GM23338 (cell line): ENCODE data around the gene IL12B. TPM values are rescaled to one million over a fixed set of nuclear protein-coding genes. Genes with fewer than 3 reads are reported as not detected.
A peak's percentile ranks its signal among the peaks of the same experiment; 100 is the strongest.

ENCODE experiments used
- ATAC-seq: fragments of 200-7000 bp; cut with Tn5 transposase; 3 replicates; pipeline ENCODE4 v1.9.1; 2020
- DNase-seq: peaks from one replicate; pipeline ENCODE4 v3.0.0-alpha.2; 2015; ENCODE audit warnings: low spot score
- H2AFZ ChIP-seq: fragments of 200-600 bp; sonication (generic); 2 replicates; pipeline ENCODE4 v1.8.0; 2016; ENCODE audit warnings: antibody characterized with exemption, mild to moderate bottlenecking, moderate library complexity
- H3F3A ChIP-seq: fragments of 200-600 bp; sonication (generic); replicated peaks from 2 replicates; pipeline ENCODE4 v1.8.0; 2017; ENCODE audit warnings: antibody characterized with exemption, mixed run types, low read depth
- H3K27ac ChIP-seq: fragments of 200-600 bp; sonication (generic); 2 replicates; pipeline ENCODE4 v1.6.1; 2016; ENCODE audit warnings: low read depth
- H3K27me3 ChIP-seq: fragments of 200-600 bp; sonication (generic); 2 replicates; pipeline ENCODE4 v1.8.0; 2016; ENCODE audit warnings: mild to moderate bottlenecking, mixed run types, moderate library complexity; ENCODE audit not compliant: insufficient read depth
- H3K36me3 ChIP-seq: fragments of 200-600 bp; sonication (generic); 2 replicates; pipeline ENCODE4 v1.8.0; 2016; ENCODE audit warnings: mild to moderate bottlenecking; ENCODE audit not compliant: insufficient read depth
- H3K4me1 ChIP-seq: fragments of 200-600 bp; sonication (generic); 2 replicates; pipeline ENCODE4 v1.8.0; 2016; ENCODE audit warnings: mild to moderate bottlenecking, moderate library complexity; ENCODE audit not compliant: insufficient read depth
- H3K4me2 ChIP-seq: fragments of 200-600 bp; sonication (generic); 2 replicates; pipeline ENCODE4 v1.7.1; 2017; ENCODE audit warnings: mixed run types
- H3K4me3 ChIP-seq: fragments of 200-600 bp; sonication (generic); 2 replicates; pipeline ENCODE4 v1.6.1; 2016; ENCODE audit warnings: mixed run types
- H3K79me2 ChIP-seq: fragments of 200-600 bp; sonication (generic); replicated peaks from 2 replicates; pipeline ENCODE4 v1.8.0; 2017; ENCODE audit warnings: mild to moderate bottlenecking; ENCODE audit not compliant: insufficient read depth
- H3K9me2 ChIP-seq: fragments of 200-600 bp; sonication (generic); 2 replicates; pipeline ENCODE4 v1.8.0; 2017; ENCODE audit not compliant: insufficient read depth
- H4K20me1 ChIP-seq: fragments of 200-600 bp; sonication (generic); replicated peaks from 2 replicates; pipeline ENCODE4 v1.8.0; 2017; ENCODE audit warnings: mild to moderate bottlenecking; ENCODE audit not compliant: insufficient read depth
- H3K27ac Mint-ChIP-seq: 2 replicates; pipeline ENCODE4 v1.8.0; 2020; ENCODE audit warnings: inconsistent platforms, mild to moderate bottlenecking, moderate library complexity, mixed read lengths
- H3K27me3 Mint-ChIP-seq: 3 replicates; pipeline ENCODE4 v1.8.0; 2022; ENCODE audit warnings: low read depth, mild to moderate bottlenecking, moderate library complexity, mixed read lengths, inconsistent platforms; ENCODE audit not compliant: insufficient read depth, poor library complexity
- H3K36me3 Mint-ChIP-seq: 3 replicates; pipeline ENCODE4 v1.8.0; 2021; ENCODE audit warnings: low read depth, mild to moderate bottlenecking, inconsistent platforms, moderate library complexity, mixed read lengths
- H3K4me1 Mint-ChIP-seq: 3 replicates; pipeline ENCODE4 v1.8.0; 2020; ENCODE audit warnings: mild to moderate bottlenecking, inconsistent platforms, mixed read lengths
- H3K4me3 Mint-ChIP-seq: 3 replicates; pipeline ENCODE4 v1.8.0; 2021; ENCODE audit warnings: moderate library complexity, mild to moderate bottlenecking, inconsistent platforms, mixed read lengths
- H3K9me3 Mint-ChIP-seq: 3 replicates; pipeline ENCODE4 v1.8.0; 2020; ENCODE audit warnings: moderate library complexity, mild to moderate bottlenecking, inconsistent platforms, mixed read lengths
- CREB1 ChIP-seq: fragments of 250-450 bp; sonication (Bioruptor Pico); IDR thresholded peaks from 2 replicates; pipeline ENCODE4 v1.5.0; 2020; ENCODE audit warnings: low read depth, mild to moderate bottlenecking, moderate library complexity
- CTCF ChIP-seq, 2 experiments: fragments of 200-600 bp in 1 of 2; sonication (generic) in 1 of 2; conservative IDR thresholded peaks; 2 replicates each; pipeline versions ENCODE4 v1.5.1 to v1.6.1; 2016 to 2017; ENCODE audit warnings: antibody characterized with exemption in 2 of 2, low read depth in 2 of 2, mild to moderate bottlenecking in 2 of 2, moderate library complexity in 1 of 2
- ETS1 ChIP-seq: IDR thresholded peaks from 2 replicates; pipeline ENCODE4 v1.6.1; 2016; ENCODE audit warnings: antibody characterized with exemption
- EZH2 ChIP-seq: fragments of 200-600 bp; sonication (generic); IDR thresholded peaks from one replicate; pipeline ENCODE4 v1.8.0; 2017; ENCODE audit warnings: antibody characterized with exemption, mild to moderate bottlenecking, low read depth; ENCODE audit not compliant: unreplicated experiment
- EZH2phosphoT487 ChIP-seq: fragments of 200-600 bp; sonication (generic); IDR thresholded peaks from one replicate; pipeline ENCODE4 v1.8.1; 2018; ENCODE audit warnings: antibody characterized with exemption; ENCODE audit not compliant: unreplicated experiment
- JUNB ChIP-seq: IDR thresholded peaks from one replicate; pipeline ENCODE4 v1.6.1; 2016; ENCODE audit warnings: antibody characterized with exemption; ENCODE audit not compliant: unreplicated experiment
- NANOG ChIP-seq: IDR thresholded peaks from 2 replicates; pipeline ENCODE4 v1.6.1; 2016; ENCODE audit warnings: antibody characterized with exemption, borderline replicate concordance
- POLR2AphosphoS5 ChIP-seq: IDR thresholded peaks from 2 replicates; pipeline ENCODE4 v1.6.1; 2016; ENCODE audit warnings: antibody characterized with exemption, low read depth
- REST ChIP-seq: IDR thresholded peaks from one replicate; pipeline ENCODE4 v1.6.1; 2018; ENCODE audit warnings: antibody characterized with exemption; ENCODE audit not compliant: unreplicated experiment
- STAT1 ChIP-seq: IDR thresholded peaks from one replicate; pipeline ENCODE4 v1.6.1; 2016; ENCODE audit warnings: antibody characterized with exemption; ENCODE audit not compliant: unreplicated experiment
- ZNF114 ChIP-seq: fragments of 250-450 bp; sonication (Bioruptor Pico); IDR thresholded peaks from 2 replicates; pipeline ENCODE4 v1.5.0; 2020; ENCODE audit warnings: mild to moderate bottlenecking, moderate library complexity
- ZNF331 ChIP-seq: fragments of 250-450 bp; sonication (Bioruptor Pico); IDR thresholded peaks from 2 replicates; pipeline ENCODE4 v1.5.0; 2020; ENCODE audit warnings: low read depth, mild to moderate bottlenecking, moderate library complexity
- ZNF462 ChIP-seq: fragments of 250-450 bp; sonication (Bioruptor Pico); IDR thresholded peaks from 2 replicates; pipeline ENCODE4 v1.5.0; 2020; ENCODE audit warnings: mild to moderate bottlenecking, moderate library complexity
- polyA plus RNA-seq: library from polyadenylated mRNA; unstranded; fragments of >200 nt; fragmentation: Nextera tagmentation; extraction: Ambion mirVana; gene quantifications from 2 replicates; pipeline ENCODE4 v1.2.1, GENCODE V29; 2016
- total RNA-seq: library from RNA; depleted of rRNA; stranded (reverse); fragments of >200 nt; shearing (Covaris generic); gene quantifications from 2 replicates; pipeline ENCODE4 v1.2.3, GENCODE V29; 2014

The IL12B gene
- total and polyA plus RNA-seq, 2 experiments from 2014 or later, result not detected

GRCh38 chr5:159311063-159311462 lies 19.2 kb downstream of the IL12B start:
- H3K27me3 Mint-ChIP-seq, result peaks cover 17% of the 10 kb centered on the region
- no peaks in the 10 kb centered on the region for H4K20me1 ChIP-seq
- H3K4me1 Mint-ChIP-seq, result peaks cover 11% of the 10 kb centered on the region
- H3K4me1 ChIP-seq, result peaks cover 8% of the 10 kb centered on the region; the same call in 1 of the 2 replicates
- H2AFZ ChIP-seq, result peak overlapping the region; percentile 91
- peak overlapping the region; percentile 71 for H3K4me2 ChIP-seq
- no peaks in the 10 kb centered on the region for H3K9me2 ChIP-seq
- H3K36me3 Mint-ChIP-seq, result no peaks in the 10 kb centered on the region
- H3K36me3 ChIP-seq, result no peaks in the 10 kb centered on the region
- peak overlapping the region; percentile 64 for H3K4me3 Mint-ChIP-seq
- H3K27ac ChIP-seq, result no peak overlapping the region
- H3F3A ChIP-seq, result no peaks in the 10 kb centered on the region
- no peaks in the 10 kb centered on the region for H3K79me2 ChIP-seq
- ATAC-seq (no peak), DNase-seq (no peak)
- H3K4me3 ChIP-seq, result peak overlapping the region; percentile 47
- H3K27me3 ChIP-seq, result peaks cover 27% of the 10 kb centered on the region
- no peaks in the 10 kb centered on the region for H3K9me3 Mint-ChIP-seq
- H3K27ac Mint-ChIP-seq, result no peak overlapping the region
- TF ChIP-seq EZH2 (no peak), ZNF114 (CRISPR knock-in tag) (no peak), REST (no peak), EZH2phosphoT487 (no peak), JUNB (no peak), POLR2AphosphoS5 (no peak), ZNF462 (CRISPR knock-in tag) (no peak), STAT1 (no peak), CTCF (conservative IDR thresholded peaks at IDR 0.05; ENCODE audit: low read depth in 2 of 2) (no peak), CREB1 (no peak), ETS1 (no peak), ZNF331 (CRISPR knock-in tag) (no peak), NANOG (no peak)
